Measurements from ENCODE around the gene PIK3C2G.
"Not testable (repeated sequence)": the region's sequence is repeated elsewhere in the genome, so short reads cannot be mapped to it uniquely, and the experiment has no call there.

PIK3C2G gene

DNA sequence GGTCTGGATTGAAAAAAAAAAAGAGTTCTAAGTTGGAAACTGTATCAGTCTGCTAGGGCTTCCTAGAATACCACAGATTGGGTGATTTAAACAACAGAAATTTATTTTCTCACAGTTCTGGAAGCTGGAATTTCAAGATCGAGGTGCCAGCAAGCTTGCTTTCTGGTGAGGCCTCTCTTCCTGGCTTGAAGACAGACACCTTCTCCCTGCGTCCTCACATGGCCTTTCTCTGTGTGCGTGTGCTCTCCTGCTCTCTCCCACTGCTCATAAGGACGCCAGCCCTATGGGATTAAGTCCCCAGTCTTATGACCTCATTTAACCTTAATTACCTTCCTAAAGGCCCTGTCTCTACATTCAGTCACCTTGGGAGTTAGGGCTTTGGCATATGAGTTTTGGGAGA is 215.5 kb downstream of the PIK3C2G start:
- no peak for DNase-seq (ENCODE audit: low read depth)

- DNase-seq (ENCODE audit: low read depth): no peak
These were observed 217.9 kb downstream of the PIK3C2G start for GRCh38 chr12:18479256-18479655.

- DNase-seq (ENCODE audit: low read depth): no peak
These were observed 221.3 kb downstream of the PIK3C2G start for GRCh38 chr12:18482601-18483120.

- DNase-seq (ENCODE audit: low read depth): no peak
These were observed 222.5 kb downstream of the PIK3C2G start for GRCh38 chr12:18483698-18484325.

- DNase-seq (ENCODE audit: low read depth): no peak
These were observed 224.7 kb downstream of the PIK3C2G start for GRCh38 chr12:18486036-18486435.

DNA sequence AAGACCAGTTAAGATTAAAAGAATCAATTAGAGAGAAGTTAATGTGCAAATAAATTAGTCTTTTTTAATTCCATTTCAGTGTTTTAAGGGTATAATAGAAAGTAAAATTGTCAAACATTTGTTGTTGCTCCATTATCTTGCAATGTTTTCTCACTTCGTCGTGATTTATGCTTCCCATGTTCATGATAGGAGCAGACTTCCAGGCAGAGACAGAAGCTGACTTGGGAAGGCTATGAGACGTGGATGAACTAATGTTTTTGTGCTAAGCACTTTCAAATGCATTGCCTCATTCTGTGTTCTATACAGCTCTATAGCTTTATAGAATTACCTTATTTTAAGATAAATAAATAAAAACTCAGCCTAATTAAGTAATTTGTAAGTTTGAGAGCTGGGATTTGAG is 226.2 kb downstream of the PIK3C2G start:
- DNase-seq (ENCODE audit: low read depth): no peak

DNA sequence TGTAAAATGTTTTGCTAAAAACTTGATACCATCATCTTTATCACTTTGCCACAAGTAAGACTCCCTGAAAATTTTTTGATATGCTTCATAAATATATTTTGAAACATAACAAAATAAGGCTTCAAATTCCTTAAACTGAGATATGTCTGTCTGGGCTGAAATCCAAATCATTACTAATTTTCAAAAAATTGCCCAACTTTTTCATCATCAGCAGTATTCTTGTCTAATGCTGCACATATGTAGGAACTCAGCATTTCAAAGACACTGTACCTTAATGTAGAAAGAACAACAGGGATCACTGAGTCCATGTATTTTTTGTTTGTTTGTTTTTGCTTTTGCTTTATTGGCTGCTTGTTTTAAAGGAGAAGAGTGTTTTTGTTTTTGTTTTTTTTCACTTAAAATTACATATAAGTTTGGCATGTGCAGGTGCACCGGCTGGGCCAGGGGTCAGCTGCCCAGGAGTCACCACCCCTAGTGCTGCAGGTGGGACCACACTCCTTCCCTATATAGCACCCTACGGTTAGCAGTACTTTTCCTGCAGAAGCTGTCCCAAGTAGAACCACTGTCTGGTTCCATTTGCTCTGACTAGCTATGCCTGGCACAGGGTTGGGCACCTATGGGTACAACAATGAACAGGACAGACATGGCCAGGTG is 231.2 kb downstream of the PIK3C2G start:
- DNase-seq (ENCODE audit: low read depth): no peak

DNA sequence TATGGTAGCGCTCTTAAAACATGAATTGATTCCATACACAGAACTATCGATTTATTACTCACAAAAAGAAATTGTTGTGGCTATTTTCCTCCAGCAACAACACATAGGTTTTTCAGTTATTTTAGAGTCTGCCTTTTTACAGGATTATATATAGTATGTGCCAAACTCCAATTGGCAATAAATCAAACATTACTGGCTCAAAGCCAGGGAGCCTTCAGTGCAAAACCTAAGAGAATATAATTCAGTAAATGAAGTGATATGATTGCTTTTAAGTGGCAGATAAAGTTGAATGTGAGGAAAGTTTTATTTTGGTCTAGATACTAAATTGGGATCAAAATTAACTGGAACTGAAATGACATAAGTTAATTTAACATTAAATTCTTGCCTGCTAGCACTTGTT is 234.8 kb downstream of the PIK3C2G start:
- no peak for DNase-seq (ENCODE audit: low read depth)

DNA sequence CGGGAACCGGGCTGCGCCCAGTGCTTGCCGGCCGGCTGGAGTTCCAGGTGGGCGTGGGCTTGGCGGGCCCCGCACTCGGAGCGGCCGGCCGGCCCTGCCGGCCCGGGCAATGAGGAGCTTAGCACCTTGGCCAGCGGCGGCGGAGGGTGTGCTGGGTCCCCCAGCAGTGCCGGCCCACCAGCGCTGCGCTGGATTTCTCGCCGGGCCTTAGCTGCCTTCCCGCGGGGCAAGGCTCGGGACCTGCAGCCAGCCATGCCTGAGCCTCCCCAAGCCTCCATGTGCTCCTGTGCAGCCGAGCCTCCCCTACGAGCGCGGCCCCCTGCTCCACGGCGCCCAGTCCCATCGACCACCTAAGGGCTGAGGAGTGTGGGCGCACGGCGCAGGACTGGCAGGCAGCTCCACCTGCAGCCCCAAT is 238.8 kb downstream of the PIK3C2G start:
- DNase-seq (ENCODE audit: low read depth): not testable (repeated sequence)

GRCh38 chr12:18500736-18501135 is 239.4 kb downstream of the PIK3C2G start:
- not testable (repeated sequence) for DNase-seq (ENCODE audit: low read depth)

GRCh38 chr12:18502422-18502968 is 241.2 kb downstream of the PIK3C2G start:
- no peak for DNase-seq (ENCODE audit: low read depth)

- DNase-seq (ENCODE audit: low read depth): no peak
These were observed 260.1 kb downstream of the PIK3C2G start for GRCh38 chr12:18521461-18521860.

GRCh38 chr12:18522806-18523205 is 261.5 kb downstream of the PIK3C2G start:
- no peak for DNase-seq (ENCODE audit: low read depth)

DNA sequence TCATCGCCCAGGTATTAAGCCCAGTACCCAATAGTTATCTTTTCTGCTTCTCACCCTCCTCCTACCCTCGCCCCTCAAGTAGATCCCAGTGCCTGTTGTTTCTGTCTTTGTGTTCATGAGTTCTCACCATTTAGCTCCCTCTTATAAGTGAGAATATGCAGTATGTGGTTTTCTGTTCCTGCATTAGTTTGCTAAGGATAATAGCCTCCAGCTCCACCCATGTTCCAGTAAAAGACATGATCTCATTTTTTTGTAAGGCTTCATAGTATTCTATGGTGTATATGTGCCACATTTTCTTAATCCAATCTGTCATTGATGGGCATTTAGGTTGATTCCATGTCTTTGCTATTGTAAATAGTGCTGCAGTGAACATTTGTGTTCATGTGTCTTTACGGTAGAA is 281.2 kb downstream of the PIK3C2G start:
- not testable (repeated sequence) for DNase-seq (ENCODE audit: low read depth)

DNA sequence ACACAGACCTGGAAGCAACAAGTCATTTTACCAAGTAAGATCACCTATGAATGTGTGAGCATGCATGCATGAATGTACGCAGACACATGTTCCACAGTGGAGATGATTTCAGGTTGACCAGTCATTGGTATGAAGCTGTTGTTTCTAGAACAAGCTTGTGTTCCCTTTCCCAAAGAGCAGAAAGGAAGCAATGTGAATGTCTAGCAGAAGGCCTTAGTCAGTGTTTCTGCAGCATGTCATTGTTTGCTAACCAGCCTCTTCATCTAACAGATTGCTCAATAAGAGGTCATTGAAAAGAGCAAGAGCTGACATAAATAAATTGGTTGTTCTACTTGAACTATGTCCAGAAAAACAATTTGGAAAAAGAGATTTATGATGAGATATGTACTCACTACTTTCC is 285.1 kb downstream of the PIK3C2G start:
- no peak for DNase-seq (ENCODE audit: low read depth)

DNA sequence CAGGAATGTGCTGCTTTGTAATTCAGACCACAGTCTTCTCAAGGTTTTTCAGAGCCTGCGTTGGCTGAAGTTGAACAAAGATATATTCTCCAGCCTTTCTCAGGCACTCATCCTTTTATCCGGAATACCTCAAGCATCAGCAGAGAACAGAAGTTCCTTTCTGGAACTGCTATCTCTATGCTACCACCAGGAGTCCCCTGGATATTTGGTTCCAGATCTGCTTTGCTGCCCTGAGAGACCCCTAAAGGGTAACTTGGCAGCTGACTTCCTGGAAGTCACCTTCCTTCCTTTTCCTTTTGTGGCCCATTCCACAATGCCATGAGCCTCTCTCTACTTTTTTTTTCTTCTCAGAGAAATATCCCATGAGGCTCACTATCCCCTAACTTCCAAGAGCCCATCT is 288.3 kb downstream of the PIK3C2G start:
- no peak for DNase-seq (ENCODE audit: low read depth)

DNA sequence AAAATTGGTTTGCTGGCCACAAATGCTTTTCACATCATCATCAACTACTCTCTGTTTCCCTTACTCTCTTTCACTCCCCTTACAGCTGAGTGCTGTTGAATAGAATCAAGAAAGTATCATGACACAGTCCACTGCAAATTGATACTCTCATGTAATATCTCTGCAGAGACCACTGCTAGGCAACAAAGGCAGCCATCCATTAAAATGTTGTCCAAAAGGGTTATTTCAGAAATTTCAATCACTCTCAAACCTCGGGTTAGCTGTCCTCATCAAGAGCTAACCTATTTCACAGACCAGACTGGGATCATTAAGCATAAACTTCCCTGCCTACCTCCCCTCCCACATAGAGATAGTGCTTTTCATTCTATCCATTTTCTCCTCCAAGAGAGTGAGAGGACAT is 289.8 kb downstream of the PIK3C2G start:
- no peak for DNase-seq (ENCODE audit: low read depth)

GRCh38 chr12:18551701-18552100 is 290.4 kb downstream of the PIK3C2G start:
- no peak for DNase-seq (ENCODE audit: low read depth)

DNA sequence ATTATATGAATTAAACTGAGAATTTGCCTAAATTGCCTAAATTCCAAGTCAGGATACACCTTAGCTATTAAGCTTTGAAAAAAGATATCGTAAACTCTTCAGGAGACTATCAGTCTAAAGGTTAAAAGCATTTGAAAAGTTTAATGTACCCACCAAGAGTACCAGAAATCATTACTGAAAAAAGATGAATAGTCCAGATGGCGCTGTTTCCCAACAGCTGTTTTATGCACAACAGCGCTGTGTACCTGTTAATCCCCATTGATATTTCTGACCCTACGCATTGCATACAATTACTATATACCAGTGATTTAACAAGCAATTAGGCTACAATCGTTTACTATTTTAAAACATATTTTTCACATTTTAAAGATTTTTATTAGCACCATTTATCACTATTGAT is 291.5 kb downstream of the PIK3C2G start:
- DNase-seq (ENCODE audit: low read depth): no peak

DNA sequence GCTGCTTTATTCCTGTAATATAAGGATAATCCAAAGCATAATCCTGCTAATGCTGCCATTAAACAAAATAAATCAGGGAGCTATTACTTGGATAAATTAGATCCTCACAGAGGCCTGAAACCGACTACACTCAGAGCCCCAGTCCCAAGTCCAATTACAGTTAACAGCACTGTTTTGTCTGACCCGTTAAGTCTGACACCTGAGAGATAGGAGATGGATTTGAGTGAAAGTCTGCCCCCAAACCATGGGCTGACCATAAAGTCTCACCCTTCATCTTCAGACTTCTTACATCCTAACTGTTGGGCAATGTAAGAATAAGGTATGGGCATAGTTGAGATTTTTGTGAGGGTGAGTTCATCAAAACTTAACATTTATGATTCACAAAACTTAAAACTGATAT is 294.8 kb downstream of the PIK3C2G start:
- no peak for DNase-seq (ENCODE audit: low read depth)

DNA sequence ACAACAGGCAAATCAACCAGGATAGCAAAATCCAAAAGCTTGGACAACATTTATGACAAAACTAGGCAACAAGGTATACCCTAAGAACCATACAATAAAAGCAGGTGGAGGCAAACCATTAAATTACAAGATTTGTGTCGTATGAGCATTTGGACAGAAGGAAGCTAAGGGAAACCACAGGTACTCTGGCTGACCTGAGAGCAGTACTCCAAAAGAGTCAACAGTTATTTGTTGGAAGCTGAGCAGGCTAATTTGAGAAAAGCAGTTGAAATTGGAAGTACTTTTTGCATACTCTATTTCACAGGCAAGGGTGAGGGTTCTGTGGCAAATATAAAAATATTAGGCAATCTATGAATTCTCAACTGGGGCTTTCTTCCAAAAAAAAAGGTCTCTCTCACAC is 297.9 kb downstream of the PIK3C2G start:
- no peak for DNase-seq (ENCODE audit: low read depth)

DNA sequence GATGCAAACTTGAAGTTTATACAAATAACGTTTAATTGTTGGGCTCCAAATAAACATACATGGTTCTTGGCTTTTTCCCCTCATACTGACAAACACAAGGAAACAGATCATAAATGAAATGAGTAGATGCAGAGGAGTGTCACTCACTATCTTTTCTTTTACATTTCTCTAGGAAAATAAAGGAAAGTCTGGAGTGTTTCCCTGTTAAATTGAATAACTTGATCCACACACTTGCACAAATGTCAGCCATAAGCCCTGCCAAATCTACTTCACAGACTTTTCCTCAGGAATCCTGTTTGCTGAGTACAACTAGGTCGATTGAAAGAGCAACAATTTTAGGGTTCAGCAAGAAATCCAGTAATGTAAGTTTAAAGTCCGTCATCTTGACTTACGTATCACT is 301.2 kb downstream of the PIK3C2G start:
- DNase-seq (ENCODE audit: low read depth): no peak

- no peak for DNase-seq (ENCODE audit: low read depth)
These were observed 303.0 kb downstream of the PIK3C2G start for GRCh38 chr12:18564306-18564705.

- DNase-seq (ENCODE audit: low read depth): no peak
These were observed 306.5 kb downstream of the PIK3C2G start for GRCh38 chr12:18567787-18568186.

Data from activated T-cell treated with anti-CD3 and anti-CD28 coated beads for 24 hours (primary cell).